HG02763 (cell line): ENCODE measurements around the gene GALNT9.

Experiments
- ATAC-seq: cut with Tn5 transposase; IDR thresholded peaks from one replicate; pipeline ENCODE4 v1.9.1; 2021; ENCODE audit warnings: mild to moderate bottlenecking, moderate library complexity; ENCODE audit not compliant: unreplicated experiment

Gene GALNT9

GRCh38 chr12:132344601-132345000, 15.2 kb upstream of the GALNT9 start:
- no peak for ATAC-seq

- ATAC-seq = no peak
Measured at GRCh38 chr12:132344181-132344580, 14.8 kb upstream of the GALNT9 start.

- ATAC-seq = no peak
Measured at GRCh38 chr12:132343294-132344004, 14.1 kb upstream of the GALNT9 start.

GRCh38 chr12:132342251-132343227, 13.2 kb upstream of the GALNT9 start:
- ATAC-seq = no peak

GRCh38 chr12:132341318-132342050, 12.1 kb upstream of the GALNT9 start:
- no peak for ATAC-seq

- ATAC-seq = no peak
Measured at GRCh38 chr12:132340266-132341035, 11.1 kb upstream of the GALNT9 start.

- no peak for ATAC-seq
Measured at GRCh38 chr12:132339856-132340255, 10.5 kb upstream of the GALNT9 start.

- ATAC-seq = no peak
Measured at GRCh38 chr12:132338781-132339180, 9.4 kb upstream of the GALNT9 start.

- no peak for ATAC-seq
Measured at GRCh38 chr12:132338311-132338710, 8.9 kb upstream of the GALNT9 start.

- no peak for ATAC-seq
Measured at GRCh38 chr12:132337557-132337956, 8.2 kb upstream of the GALNT9 start.

GRCh38 chr12:132336451-132337413, 7.3 kb upstream of the GALNT9 start:
- no peak for ATAC-seq

GRCh38 chr12:132335179-132335756, 5.9 kb upstream of the GALNT9 start:
- ATAC-seq = no peak

- ATAC-seq = no peak
Measured at GRCh38 chr12:132333766-132334165, 4.4 kb upstream of the GALNT9 start.

- ATAC-seq = no peak
Measured at GRCh38 chr12:132333273-132333672, 3.9 kb upstream of the GALNT9 start.

GRCh38 chr12:132330549-132330881, 1.1 kb upstream of the GALNT9 start:
- no peak for ATAC-seq

- no peak for ATAC-seq
Measured at GRCh38 chr12:132329720-132330548, 545 bp upstream of the GALNT9 start.

GRCh38 chr12:132328282-132329029, 933 bp downstream of the GALNT9 start:
- ATAC-seq = no peak
